HUDEP-2 (cell line): ENCODE measurements around the gene NAPB.
A peak's percentile ranks its signal among the peaks of the same experiment; 100 is the strongest.
"Not testable (repeated sequence)": the region's sequence is repeated elsewhere in the genome, so short reads cannot be mapped to it uniquely, and the experiment has no call there.

Experiments
- DNase-seq, 76 experiments: peaks; one replicate each; lab custom pipeline; 2025; ENCODE audit not compliant: unreplicated experiment in 76 of 76; lab: John Stamatoyannopoulos, UW

Gene NAPB

DNA sequence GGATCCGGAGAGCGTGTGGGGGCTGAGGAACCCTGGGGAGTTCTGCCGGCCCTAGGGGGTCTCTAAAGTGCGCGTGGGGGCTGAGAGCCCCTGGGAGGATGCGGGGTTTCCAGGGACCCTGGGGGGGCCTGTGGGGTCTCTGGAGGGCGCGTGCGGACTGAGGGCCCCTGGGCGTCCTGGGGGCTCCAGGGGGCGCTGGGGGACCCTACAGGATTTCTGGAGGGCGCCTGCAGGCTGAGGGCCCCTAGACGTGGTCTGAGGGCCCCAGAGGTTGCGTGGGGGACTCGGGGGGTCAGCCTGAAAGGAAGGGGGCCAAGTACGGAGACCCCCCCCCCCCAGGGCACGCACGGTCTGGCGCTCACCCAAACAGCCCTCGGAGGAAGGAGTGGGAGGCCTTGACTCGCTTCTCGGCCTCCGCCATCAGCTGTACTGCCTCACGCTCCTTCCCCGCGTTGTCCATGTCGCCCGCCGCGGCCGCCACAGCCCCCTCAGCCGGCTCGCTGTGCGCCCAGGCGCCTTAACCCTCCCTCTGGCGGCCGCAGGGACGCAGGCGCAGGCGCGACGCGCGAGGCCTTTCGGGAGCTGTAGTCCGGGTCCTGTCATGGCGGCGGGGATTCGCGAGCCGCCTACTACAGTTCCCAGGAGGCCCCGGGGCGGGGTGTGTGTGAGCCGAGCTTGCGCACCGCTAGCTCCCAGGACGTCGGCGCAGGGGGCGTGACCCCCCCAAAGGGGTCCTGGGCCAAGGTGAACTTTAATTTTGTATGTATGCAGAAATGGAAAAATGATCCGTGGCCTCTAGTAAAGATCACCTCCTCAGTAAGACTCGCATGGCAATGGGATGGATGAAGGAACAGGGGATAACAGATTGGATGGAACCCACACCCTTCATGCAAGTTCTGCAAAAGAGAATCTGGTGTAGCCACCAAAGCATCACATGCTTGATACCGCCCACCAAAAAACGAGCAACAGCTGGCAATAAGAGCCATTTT lies at the start of gene NAPB:
Gene NAPB (minus strand): TSS at position 546 of the 989 bp plus-strand sequence. CDS start 86 bp downstream, at position 460.
- DNase-seq: peak in 74 of 76 experiments; percentile 27 to 96 (median 83)

- not testable (repeated sequence) for DNase-seq
Measured at GRCh38 chr20:23466961-23467360, 45.7 kb upstream of the NAPB start.

DNA sequence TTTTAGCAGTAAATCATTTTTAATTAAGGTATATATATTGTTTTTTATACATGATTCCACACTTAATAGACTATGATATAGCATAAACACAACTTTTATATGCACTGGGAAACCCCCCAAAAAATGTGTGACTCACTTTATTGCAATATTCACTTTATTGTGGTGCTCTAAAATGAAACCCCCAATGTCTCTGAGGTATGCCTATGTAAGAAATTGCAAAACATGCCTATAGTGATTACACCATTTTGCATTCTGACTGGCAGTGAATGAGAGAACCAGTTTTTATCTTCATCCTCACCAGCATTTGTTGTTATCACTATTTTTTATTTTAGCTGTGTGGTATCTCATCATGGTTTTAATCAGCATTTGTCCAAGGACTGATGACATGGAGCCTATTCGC lies 39.9 kb upstream of the NAPB start:
- no peak for DNase-seq

- no peak for DNase-seq
Measured at GRCh38 chr20:23459461-23460150, 38.3 kb upstream of the NAPB start.

DNA sequence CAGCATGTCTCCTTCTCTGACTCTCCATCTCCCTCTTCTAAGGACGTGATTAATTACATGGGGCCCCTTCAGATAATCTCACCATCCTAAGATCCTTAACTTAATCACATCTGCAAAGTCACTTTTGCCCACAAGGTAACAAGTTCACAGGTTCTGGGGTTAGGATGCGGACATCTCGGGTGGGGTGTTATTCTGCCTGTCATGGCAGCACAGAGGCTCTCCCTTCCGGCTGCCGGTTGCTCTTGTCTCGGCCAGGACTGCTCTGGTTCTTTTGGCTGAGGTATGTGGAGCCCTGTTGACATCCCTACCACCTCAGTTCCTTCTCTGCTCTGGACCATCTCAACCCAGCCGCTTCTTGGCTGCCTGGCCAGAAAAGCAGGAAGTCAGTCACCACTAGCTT lies 35.6 kb upstream of the NAPB start:
- DNase-seq: no peak

GRCh38 chr20:23456409-23456808 lies 35.1 kb upstream of the NAPB start:
- no peak for DNase-seq

- DNase-seq: no peak
Measured at GRCh38 chr20:23455639-23456038, 34.4 kb upstream of the NAPB start.

GRCh38 chr20:23454816-23455215 lies 33.5 kb upstream of the NAPB start:
- no peak for DNase-seq

GRCh38 chr20:23453549-23454543 lies 32.6 kb upstream of the NAPB start:
- DNase-seq: no peak

DNA sequence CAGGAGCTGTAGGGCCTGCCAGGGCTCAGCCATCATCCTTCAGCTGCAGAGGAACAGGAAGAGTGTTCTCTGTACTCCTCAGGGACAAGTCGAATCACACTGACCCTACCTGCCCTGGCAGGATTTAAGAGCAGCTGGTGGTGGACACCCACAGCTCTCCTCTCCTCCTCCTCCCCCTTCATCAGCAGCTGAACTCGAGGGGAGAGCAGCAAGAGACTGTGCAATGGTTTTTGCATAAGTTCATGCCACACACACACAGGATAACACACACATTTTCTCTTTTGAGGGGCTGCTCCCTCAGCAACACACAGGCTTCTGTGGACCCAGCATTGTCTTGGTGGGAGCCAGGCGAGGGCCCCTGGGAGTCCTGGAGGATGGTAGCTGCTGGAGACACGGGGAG lies 31.5 kb upstream of the NAPB start, which contains the start of gene CST11:
Gene CST11 (minus strand): TSS at position 101 of the 400 bp plus-strand sequence. CDS start 65 bp downstream, at position 36.
- no peak for DNase-seq

DNA sequence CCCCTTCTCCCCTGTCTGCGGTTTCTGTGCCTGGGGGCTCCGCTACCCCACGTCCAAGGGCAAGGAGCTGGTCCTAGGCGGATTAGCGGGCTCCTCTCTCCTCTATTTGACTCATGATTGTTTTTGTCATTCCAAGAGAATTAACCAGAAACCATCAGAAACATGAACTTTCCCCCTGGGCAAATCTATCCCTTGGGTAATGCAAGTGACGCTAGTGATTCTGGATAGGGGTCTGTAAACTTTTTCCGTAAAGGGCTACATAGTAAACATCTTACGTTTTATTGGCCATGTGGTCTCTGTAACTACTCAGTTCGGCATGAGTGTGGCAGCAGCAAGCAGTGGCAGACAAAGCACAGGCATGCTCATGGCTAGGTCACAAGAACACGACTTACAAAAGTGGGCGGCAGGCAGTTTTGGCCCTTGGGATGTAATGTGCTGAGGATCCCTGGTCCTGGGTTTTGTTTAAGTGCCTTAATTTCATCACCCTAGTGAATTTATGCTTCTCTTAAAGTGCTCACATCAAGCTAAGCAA lies 30.7 kb upstream of the NAPB start:
- no peak for DNase-seq

GRCh38 chr20:23450877-23451276 lies 29.6 kb upstream of the NAPB start:
- DNase-seq: no peak

GRCh38 chr20:23449421-23449820 lies 28.1 kb upstream of the NAPB start:
- no peak for DNase-seq

GRCh38 chr20:23448167-23448566 lies 26.9 kb upstream of the NAPB start:
- no peak for DNase-seq

DNA sequence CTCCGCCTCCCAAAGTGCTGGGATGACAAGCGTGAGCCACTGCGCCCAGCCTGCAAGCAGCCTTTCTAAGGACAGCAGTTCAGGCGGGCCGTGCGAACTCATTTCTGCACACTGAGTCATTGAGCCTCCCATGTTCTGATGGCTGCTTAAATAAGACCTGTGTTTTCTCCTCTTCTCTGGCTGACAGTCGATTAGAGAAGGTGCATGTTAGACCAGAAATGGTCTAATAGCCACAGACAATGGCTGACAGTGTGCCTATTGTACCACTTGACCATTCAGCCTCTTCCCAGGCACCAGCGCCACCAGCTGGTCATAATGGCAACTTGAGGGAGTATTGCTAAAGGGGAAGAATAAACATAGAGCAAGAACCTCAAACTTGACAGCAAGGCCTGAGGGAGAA lies 25.2 kb upstream of the NAPB start:
- DNase-seq: peak in 63 of 76 experiments; percentile 3 to 76 (median 36)

- DNase-seq: no peak
Measured at GRCh38 chr20:23445596-23446217, 24.4 kb upstream of the NAPB start.

GRCh38 chr20:23444859-23445258 lies 23.6 kb upstream of the NAPB start:
- DNase-seq: no peak

- DNase-seq: no peak
Measured at GRCh38 chr20:23442436-23442835, 21.1 kb upstream of the NAPB start.

DNA sequence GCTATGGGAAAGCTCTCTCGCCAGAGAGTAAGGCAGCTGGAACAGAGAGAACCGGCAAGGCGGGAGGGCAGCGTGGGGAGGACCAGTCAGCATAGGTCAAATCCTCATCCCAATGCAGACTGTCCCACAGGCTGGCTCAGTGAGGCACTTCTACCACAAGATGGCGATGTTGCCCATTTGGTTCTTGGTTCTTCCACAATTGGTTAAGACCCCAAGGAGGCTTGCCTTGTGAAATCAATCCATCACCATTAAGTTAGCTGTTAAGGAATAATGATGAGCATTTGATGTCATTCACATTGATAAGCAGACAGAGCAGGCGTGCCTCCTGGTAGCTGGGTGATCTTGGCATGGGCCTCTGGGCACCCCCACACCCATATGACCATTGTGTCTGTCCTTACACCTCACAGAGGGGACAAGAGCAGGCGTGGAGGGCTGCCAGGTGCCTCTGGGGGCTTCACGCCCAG lies 20.6 kb upstream of the NAPB start:
- DNase-seq: peak in 48 of 76 experiments; percentile 3 to 75 (median 30)
